Uterus (tissue), 4 donors: ENCODE data around the gene QSOX1. TPM values are rescaled to one million over a fixed set of nuclear protein-coding genes. Genes with fewer than 3 reads are reported as not detected.
A peak's percentile ranks its signal among the peaks of the same experiment; 100 is the strongest.

ENCODE experiments used
- DNase-seq, 2 donors: peaks; one replicate each; pipeline ENCODE4 v3.0.0-alpha.2; 2019 to 2020
- H3K27ac ChIP-seq, 2 donors: fragments of 200-600 bp; sonication (generic); 1 replicate in 1 of 2; 2 replicates in 1 of 2; pipeline ENCODE4 v1.5.1; 2016 to 2018
- H3K27me3 ChIP-seq, 2 donors: fragments of 200-600 bp; sonication (generic); one replicate each; pipeline ENCODE4 v1.5.1; 2018 to 2019; ENCODE audit warnings: control low read depth in 1 of 2
- H3K36me3 ChIP-seq, 2 donors: fragments of 200-600 bp; sonication (generic); one replicate each; pipeline ENCODE4 v1.5.1; 2019; ENCODE audit warnings: control low read depth in 1 of 2
- H3K4me1 ChIP-seq, 2 donors: fragments of 200-600 bp; sonication (generic); one replicate each; pipeline ENCODE4 v1.5.1; 2018 to 2019; ENCODE audit warnings: control low read depth in 1 of 2
- H3K4me3 ChIP-seq, 2 donors: fragments of 200-600 bp; sonication (generic); 1 replicate in 1 of 2; 2 replicates in 1 of 2; pipeline ENCODE4 v1.5.1; 2018 to 2019; ENCODE audit warnings: mild to moderate bottlenecking in 1 of 2
- H3K9me3 ChIP-seq, 2 donors: fragments of 200-600 bp; sonication (generic); one replicate each; pipeline ENCODE4 v1.5.1; 2019; ENCODE audit warnings: control low read depth in 1 of 2
- CTCF ChIP-seq, 4 experiments: fragments of 200-600 bp in 2 of 4; fragments of 450-650 bp in 2 of 4; sonication (generic) in 2 of 4; IDR thresholded peaks; one replicate each; pipeline ENCODE4 v1.5.1; 2016 to 2019; ENCODE audit warnings: antibody characterized with exemption in 4 of 4, mild to moderate bottlenecking in 2 of 4, moderate library complexity in 1 of 4
- POLR2A ChIP-seq, 2 donors: fragments of 450-650 bp; IDR thresholded peaks; one replicate each; pipeline ENCODE4 v1.6.1; 2016; ENCODE audit warnings: antibody characterized with exemption in 2 of 2, mild to moderate bottlenecking in 1 of 2, moderate library complexity in 1 of 2
- intact Hi-C: fragments of 100-400 bp; cut with DNase I; formaldehyde crosslinking; loops from one replicate; pipeline ENCODE4 v1.15.1; 2023; ENCODE audit warnings: low total_unique reads
- total RNA-seq, 4 donors: library from RNA; depleted of rRNA in 3 of 4; stranded (reverse); fragments of >200 nt in 3 of 4; gene quantifications; one replicate each; pipeline versions ENCODE4 v1.1.0 to v1.2.4, GENCODE V29; 2014 to 2023
- donor health status: DM: yes; HTN: yes; CAD: no.

QSOX1 gene
- total RNA-seq, 4 donors from 2014 or later = 18.2 to 96.8 (median 57.7) TPM

GRCh38 chr1:180175806-180176205 is 21.1 kb downstream of the QSOX1 start:
- H3K4me1 ChIP-seq = peaks cover 0 to 5% of the 10 kb centered on the region in 2 donors
- H3K36me3 ChIP-seq = no peaks in the 10 kb centered on the region
- no peak overlapping the region for H3K27ac ChIP-seq
- TF ChIP-seq CTCF (IDR thresholded peaks at IDR 0.05) (no peak), POLR2A (IDR thresholded peaks at IDR 0.05) (no peak)
- no peaks in the 10 kb centered on the region for H3K9me3 ChIP-seq
- no peaks in the 10 kb centered on the region for H3K27me3 ChIP-seq
- intact Hi-C loops = no loop called here
- H3K4me3 ChIP-seq = no peak overlapping the region
- DNase-seq = no peak

- no peak overlapping the region for H3K27ac ChIP-seq
- peaks cover 0 to 5% of the 10 kb centered on the region in 2 donors for H3K4me1 ChIP-seq
- H3K27me3 ChIP-seq = no peaks in the 10 kb centered on the region
- H3K9me3 ChIP-seq = no peaks in the 10 kb centered on the region
- no peak overlapping the region for H3K4me3 ChIP-seq
- no peak for DNase-seq
- intact Hi-C loops = no loop called here
- H3K36me3 ChIP-seq = no peaks in the 10 kb centered on the region
- TF ChIP-seq POLR2A (IDR thresholded peaks at IDR 0.05) (no peak), CTCF (IDR thresholded peaks at IDR 0.05) (no peak)
Observed at GRCh38 chr1:180176965-180177364, 22.3 kb downstream of the QSOX1 start.

GRCh38 chr1:180177931-180178330 is 23.3 kb downstream of the QSOX1 start:
- Histone ChIP-seq H3K27ac (no peak overlapping the region), H3K4me3 (no peak overlapping the region), H3K4me1 (peaks cover 0 to 5% of the 10 kb centered on the region in 2 donors), H3K36me3 (no peaks in the 10 kb centered on the region), H3K9me3 (no peaks in the 10 kb centered on the region), H3K27me3 (no peaks in the 10 kb centered on the region)
- no peak for DNase-seq
- no peak for TF ChIP-seq CTCF (IDR thresholded peaks at IDR 0.05)
- TF ChIP-seq POLR2A (IDR thresholded peaks at IDR 0.05) = no peak
- intact Hi-C loops = no loop called here

- H3K4me1 ChIP-seq = peaks cover 0 to 5% of the 10 kb centered on the region in 2 donors
- TF ChIP-seq CTCF (IDR thresholded peaks at IDR 0.05) (peak; percentile 84 to 92 (median 90)), POLR2A (IDR thresholded peaks at IDR 0.05) (no peak)
- H3K36me3 ChIP-seq = no peaks in the 10 kb centered on the region
- no peak overlapping the region for H3K27ac ChIP-seq
- no peak overlapping the region for H3K4me3 ChIP-seq
- H3K9me3 ChIP-seq = no peaks in the 10 kb centered on the region
- H3K27me3 ChIP-seq = no peaks in the 10 kb centered on the region
- intact Hi-C loops = no loop called here
- peak; percentile 59 to 76 for DNase-seq
Observed at GRCh38 chr1:180178511-180179161, 24.0 kb downstream of the QSOX1 start.

- Histone ChIP-seq H3K27me3 (no peaks in the 10 kb centered on the region), H3K4me1 (peaks cover 0 to 2% of the 10 kb centered on the region in 2 donors), H3K27ac (no peak overlapping the region), H3K4me3 (no peak overlapping the region), H3K36me3 (no peaks in the 10 kb centered on the region), H3K9me3 (no peaks in the 10 kb centered on the region)
- DNase-seq = no peak
- no peak for TF ChIP-seq CTCF (IDR thresholded peaks at IDR 0.05)
- TF ChIP-seq POLR2A (IDR thresholded peaks at IDR 0.05) = no peak
- intact Hi-C loops = no loop called here
Observed at GRCh38 chr1:180179162-180179957, 24.7 kb downstream of the QSOX1 start.
